ENCODE data around the gene MUC13. TPM values are rescaled to one million over a fixed set of nuclear protein-coding genes. Genes with fewer than 3 reads are reported as not detected.

Gene MUC13
- total and polyA plus RNA-seq, 9 of the 15 experiments (the other 6 are each of a cell fraction or from before 2014, with no cell fraction given), result 0.09 TPM; not detected in 8

DNA sequence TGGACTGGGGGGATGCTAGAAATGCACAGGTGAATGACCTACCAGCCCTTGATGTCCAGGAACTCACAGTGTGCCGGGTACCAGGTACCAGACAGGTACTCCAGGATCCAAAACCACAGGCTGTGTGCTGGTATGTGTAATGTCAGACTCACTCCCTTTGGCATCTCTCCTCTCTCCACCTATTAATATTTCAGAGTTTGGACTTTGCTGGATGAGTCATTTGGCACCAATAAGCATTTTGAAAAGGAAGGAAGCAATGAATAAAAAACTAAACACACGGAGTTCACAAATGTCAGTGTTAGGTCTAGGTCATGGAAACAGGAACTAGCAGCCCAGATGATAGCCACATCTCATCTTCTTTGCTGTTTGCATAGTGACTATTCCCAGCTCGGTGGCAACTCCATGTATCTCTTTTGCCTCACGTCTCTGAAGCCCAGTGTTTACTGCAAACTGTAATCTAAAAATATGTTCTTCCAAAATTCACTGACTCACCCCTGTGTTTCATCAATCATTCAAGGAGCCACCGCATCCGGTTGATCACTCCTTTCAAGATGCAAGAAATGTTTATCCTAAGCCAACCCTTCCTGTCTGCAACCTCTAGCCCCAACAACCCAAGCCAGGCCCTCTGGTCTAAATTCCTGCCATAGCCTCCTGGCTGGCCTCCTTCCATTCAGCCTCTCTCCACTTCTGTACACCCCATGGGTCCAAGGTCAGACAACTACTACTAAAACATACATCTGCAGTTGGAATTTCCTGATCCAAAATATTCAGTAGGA is 55.8 kb downstream of the MUC13 start (continued):
- TF ChIP-seq, protein P1, sequence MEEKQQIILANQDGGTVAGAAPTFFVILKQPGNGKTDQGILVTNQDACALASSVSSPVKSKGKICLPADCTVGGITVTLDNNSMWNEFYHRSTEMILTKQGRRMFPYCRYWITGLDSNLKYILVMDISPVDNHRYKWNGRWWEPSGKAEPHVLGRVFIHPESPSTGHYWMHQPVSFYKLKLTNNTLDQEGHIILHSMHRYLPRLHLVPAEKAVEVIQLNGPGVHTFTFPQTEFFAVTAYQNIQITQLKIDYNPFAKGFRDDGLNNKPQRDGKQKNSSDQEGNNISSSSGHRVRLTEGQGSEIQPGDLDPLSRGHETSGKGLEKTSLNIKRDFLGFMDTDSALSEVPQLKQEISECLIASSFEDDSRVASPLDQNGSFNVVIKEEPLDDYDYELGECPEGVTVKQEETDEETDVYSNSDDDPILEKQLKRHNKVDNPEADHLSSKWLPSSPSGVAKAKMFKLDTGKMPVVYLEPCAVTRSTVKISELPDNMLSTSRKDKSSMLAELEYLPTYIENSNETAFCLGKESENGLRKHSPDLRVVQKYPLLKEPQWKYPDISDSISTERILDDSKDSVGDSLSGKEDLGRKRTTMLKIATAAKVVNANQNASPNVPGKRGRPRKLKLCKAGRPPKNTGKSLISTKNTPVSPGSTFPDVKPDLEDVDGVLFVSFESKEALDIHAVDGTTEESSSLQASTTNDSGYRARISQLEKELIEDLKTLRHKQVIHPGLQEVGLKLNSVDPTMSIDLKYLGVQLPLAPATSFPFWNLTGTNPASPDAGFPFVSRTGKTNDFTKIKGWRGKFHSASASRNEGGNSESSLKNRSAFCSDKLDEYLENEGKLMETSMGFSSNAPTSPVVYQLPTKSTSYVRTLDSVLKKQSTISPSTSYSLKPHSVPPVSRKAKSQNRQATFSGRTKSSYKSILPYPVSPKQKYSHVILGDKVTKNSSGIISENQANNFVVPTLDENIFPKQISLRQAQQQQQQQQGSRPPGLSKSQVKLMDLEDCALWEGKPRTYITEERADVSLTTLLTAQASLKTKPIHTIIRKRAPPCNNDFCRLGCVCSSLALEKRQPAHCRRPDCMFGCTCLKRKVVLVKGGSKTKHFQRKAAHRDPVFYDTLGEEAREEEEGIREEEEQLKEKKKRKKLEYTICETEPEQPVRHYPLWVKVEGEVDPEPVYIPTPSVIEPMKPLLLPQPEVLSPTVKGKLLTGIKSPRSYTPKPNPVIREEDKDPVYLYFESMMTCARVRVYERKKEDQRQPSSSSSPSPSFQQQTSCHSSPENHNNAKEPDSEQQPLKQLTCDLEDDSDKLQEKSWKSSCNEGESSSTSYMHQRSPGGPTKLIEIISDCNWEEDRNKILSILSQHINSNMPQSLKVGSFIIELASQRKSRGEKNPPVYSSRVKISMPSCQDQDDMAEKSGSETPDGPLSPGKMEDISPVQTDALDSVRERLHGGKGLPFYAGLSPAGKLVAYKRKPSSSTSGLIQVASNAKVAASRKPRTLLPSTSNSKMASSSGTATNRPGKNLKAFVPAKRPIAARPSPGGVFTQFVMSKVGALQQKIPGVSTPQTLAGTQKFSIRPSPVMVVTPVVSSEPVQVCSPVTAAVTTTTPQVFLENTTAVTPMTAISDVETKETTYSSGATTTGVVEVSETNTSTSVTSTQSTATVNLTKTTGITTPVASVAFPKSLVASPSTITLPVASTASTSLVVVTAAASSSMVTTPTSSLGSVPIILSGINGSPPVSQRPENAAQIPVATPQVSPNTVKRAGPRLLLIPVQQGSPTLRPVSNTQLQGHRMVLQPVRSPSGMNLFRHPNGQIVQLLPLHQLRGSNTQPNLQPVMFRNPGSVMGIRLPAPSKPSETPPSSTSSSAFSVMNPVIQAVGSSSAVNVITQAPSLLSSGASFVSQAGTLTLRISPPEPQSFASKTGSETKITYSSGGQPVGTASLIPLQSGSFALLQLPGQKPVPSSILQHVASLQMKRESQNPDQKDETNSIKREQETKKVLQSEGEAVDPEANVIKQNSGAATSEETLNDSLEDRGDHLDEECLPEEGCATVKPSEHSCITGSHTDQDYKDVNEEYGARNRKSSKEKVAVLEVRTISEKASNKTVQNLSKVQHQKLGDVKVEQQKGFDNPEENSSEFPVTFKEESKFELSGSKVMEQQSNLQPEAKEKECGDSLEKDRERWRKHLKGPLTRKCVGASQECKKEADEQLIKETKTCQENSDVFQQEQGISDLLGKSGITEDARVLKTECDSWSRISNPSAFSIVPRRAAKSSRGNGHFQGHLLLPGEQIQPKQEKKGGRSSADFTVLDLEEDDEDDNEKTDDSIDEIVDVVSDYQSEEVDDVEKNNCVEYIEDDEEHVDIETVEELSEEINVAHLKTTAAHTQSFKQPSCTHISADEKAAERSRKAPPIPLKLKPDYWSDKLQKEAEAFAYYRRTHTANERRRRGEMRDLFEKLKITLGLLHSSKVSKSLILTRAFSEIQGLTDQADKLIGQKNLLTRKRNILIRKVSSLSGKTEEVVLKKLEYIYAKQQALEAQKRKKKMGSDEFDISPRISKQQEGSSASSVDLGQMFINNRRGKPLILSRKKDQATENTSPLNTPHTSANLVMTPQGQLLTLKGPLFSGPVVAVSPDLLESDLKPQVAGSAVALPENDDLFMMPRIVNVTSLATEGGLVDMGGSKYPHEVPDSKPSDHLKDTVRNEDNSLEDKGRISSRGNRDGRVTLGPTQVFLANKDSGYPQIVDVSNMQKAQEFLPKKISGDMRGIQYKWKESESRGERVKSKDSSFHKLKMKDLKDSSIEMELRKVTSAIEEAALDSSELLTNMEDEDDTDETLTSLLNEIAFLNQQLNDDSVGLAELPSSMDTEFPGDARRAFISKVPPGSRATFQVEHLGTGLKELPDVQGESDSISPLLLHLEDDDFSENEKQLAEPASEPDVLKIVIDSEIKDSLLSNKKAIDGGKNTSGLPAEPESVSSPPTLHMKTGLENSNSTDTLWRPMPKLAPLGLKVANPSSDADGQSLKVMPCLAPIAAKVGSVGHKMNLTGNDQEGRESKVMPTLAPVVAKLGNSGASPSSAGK (IDR thresholded peaks at IDR 0.05), result no peak
- TF ChIP-seq HNRNPLL (IDR thresholded peaks at IDR 0.05; ENCODE audit: low read depth, low read length, poor library complexity, severe bottlenecking) (no peak), MAFF (IDR thresholded peaks at IDR 0.05; ENCODE audit: low read length) (peak; percentile 49; the same call in 1 of the 2 replicates), MEF2D (tag; conservative IDR thresholded peaks at IDR 0.05; ENCODE audit: low read depth) (peak; percentile 93), ZNF121 (CRISPR knock-in tag; conservative IDR thresholded peaks at IDR 0.05) (no peak), POLR3A (IDR thresholded peaks at IDR 0.05; ENCODE audit: borderline replicate concordance, extremely low read depth, insufficient read depth, insufficient read length) (no peak), HDAC2 (IDR thresholded peaks at IDR 0.05) (peak; percentile 72; the same call in 1 of the 2 replicates), RBFOX2 (IDR thresholded peaks at IDR 0.05; ENCODE audit: low read depth, low read length) (peak; percentile 46), ZNF696 (CRISPR knock-in tag; conservative IDR thresholded peaks at IDR 0.05) (no peak), KLF13 (tag; IDR thresholded peaks at IDR 0.05; ENCODE audit: borderline replicate concordance, low read depth) (no peak), SMARCA4 (IDR thresholded peaks at IDR 0.05) (peak; percentile 87), CEBPB (tag; IDR thresholded peaks at IDR 0.05) (no peak), C11orf30 (IDR thresholded peaks at IDR 0.05; ENCODE audit: low read depth) (peak; percentile 82), ZBTB17 (CRISPR knock-in tag; IDR thresholded peaks at IDR 0.05) (no peak)
- TF ChIP-seq, protein P2, sequence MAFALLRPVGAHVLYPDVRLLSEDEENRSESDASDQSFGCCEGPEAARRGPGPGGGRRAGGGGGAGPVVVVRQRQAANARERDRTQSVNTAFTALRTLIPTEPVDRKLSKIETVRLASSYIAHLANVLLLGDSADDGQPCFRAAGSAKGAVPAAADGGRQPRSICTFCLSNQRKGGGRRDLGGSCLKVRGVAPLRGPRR (CRISPR knock-in tag; IDR thresholded peaks at IDR 0.05), result no peak
- TF ChIP-seq, protein P3, sequence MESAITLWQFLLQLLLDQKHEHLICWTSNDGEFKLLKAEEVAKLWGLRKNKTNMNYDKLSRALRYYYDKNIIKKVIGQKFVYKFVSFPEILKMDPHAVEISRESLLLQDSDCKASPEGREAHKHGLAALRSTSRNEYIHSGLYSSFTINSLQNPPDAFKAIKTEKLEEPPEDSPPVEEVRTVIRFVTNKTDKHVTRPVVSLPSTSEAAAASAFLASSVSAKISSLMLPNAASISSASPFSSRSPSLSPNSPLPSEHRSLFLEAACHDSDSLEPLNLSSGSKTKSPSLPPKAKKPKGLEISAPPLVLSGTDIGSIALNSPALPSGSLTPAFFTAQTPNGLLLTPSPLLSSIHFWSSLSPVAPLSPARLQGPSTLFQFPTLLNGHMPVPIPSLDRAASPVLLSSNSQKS (CRISPR knock-in tag; IDR thresholded peaks at IDR 0.05), result no peak

All from K562 (cell line).